Measurements from ENCODE around the gene LAPTM4A.
"Not testable (repeated sequence)": the region's sequence is repeated elsewhere in the genome, so short reads cannot be mapped to it uniquely, and the experiment has no call there.

The LAPTM4A gene

DNA sequence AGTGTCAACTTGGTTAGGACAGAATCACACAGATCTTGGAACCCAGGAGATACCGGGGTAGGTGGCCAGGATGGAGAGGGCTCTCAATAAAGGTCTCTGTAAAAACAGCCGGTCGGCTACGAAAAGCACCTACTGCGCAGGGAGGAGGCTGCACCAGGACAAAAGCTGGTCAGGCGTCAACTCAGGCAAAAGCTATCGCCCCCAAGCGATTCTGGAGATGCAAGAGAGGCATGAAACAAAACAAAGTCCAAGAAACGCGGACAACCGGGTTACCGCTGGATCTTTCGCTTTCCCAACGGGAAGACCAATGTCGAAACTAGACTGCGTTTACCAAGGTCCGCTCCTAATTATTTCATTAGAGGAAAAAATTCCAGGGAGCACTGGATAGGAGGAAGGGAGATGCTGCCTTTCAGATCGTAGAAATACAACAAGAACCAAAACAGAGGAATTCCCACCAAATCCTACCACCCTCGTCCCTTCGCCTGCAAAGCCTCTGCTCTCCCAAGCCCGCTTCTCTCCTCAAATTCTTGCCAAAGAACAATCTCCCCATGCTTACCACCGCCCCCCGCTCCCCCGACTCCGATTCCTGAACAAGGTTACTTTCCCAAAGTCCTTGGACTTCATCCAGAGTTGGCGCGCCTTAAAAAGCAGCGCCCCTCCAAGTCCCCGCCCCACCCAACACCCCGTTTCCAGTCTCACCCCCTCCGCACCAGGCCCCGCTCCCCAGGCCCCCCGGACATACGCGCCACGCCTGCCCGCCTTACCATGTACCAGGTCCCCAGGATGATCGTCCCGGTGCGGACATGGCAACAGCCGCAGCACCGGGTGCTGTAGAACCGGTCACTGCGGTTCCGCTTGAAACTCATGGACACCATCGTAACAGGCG, 539 bp downstream of the LAPTM4A start:
- peak; percentile 48 for DNase-seq (ENCODE audit: low spot score)

- DNase-seq (ENCODE audit: low spot score), result peak; percentile 7
Observed at GRCh38 chr2:20050104-20050645, 1.3 kb downstream of the LAPTM4A start.

DNA sequence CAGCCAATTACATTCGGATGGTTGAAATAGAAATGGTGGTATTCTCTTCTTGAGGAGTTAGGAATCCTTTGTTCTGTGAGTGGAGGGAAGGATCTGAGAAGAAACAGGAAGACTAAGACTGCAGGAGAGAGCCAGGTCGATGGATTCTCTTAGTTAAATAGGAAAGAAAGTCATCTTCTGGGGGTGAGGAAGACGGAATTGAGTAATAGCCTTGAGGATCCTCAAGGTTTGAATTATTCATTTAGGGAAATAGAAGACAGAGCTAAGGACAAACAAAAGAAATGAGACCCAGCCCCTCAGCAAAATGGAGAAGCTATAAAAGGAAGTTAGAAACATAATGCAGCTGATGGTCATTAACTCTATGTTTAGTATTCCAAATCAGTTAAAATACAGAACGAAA, 1.8 kb downstream of the LAPTM4A start:
- DNase-seq (ENCODE audit: low spot score), result no peak

GRCh38 chr2:20048488-20049448, 2.7 kb downstream of the LAPTM4A start:
- DNase-seq (ENCODE audit: low spot score), result no peak

GRCh38 chr2:20045712-20046292, 5.6 kb downstream of the LAPTM4A start:
- DNase-seq (ENCODE audit: low spot score), result not testable (repeated sequence)

DNA sequence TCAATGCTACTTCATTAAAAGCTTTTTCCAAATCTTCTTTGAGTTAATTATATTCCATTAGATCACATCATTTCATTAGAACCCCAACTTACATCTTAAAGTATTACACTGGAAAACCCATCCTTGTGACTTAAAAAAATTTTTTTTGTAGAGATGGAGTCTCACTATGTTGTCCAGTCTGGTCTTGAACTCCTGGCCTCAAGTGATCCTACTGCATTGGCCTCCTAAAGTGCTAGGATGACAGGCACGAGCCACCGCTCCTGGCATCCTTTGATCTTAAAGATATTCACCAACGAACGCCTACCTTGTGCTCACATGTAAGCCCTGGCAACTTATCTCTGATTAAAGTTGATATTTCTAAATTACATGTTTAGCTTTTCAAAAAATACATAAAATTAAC, 6.7 kb downstream of the LAPTM4A start:
- DNase-seq (ENCODE audit: low spot score), result no peak

- no peak for DNase-seq (ENCODE audit: low spot score)
Observed at GRCh38 chr2:20042531-20042930, 8.9 kb downstream of the LAPTM4A start.

GRCh38 chr2:20040489-20041172, 10.8 kb downstream of the LAPTM4A start:
- no peak for DNase-seq (ENCODE audit: low spot score)

DNA sequence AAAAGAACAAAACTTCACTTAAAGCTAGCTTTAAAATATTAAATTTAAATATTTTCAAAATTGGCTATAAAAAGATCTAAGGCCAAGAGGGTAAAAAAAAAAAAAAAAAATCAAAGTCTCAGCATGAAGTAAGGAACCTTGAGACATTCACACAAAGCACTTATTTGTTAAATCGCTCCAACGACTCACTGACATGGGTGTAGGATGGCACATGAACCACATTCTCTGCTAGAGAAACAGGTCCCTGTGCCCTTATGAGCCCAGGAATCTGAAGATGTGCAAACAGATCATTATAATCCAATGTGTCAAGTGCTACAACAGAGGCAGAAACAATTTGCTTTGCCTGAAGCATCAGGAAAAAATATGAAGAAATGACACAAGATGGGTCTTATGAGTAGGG, 13.8 kb downstream of the LAPTM4A start:
- DNase-seq (ENCODE audit: low spot score), result no peak

DNA sequence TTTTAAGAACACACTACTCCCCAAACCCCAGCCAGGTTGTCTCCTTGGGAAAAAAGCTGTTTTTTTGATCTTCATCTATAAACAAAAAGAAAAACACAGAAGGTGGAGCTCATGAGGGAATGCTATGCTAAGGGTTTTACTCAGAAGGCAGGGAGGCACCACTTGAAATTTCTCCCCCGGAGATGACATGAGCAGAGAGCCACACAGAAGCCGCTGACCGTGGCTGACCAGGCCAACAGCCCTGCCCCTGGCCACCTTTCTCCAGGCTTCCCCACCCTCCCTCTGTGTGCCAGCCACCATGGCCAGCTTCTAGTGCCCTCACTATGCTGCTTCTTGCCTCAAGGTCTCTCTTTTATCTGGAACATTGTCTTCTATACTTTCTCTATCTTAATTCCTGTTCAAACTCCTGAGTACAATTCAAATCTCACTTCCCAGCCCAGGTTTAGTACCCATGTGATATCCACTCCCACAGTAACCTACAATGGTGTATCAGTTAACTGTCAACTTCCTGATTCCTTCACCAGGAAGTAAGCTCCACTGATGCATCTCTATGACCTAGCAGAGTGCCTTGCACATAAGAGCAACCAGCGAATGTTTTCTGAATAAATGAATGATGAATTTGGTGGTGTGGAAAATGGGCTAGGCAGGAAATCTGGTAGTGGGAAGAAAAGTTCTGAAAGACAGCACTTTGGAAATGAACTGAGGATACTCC, 15.3 kb downstream of the LAPTM4A start:
- no peak for DNase-seq (ENCODE audit: low spot score)

DNA sequence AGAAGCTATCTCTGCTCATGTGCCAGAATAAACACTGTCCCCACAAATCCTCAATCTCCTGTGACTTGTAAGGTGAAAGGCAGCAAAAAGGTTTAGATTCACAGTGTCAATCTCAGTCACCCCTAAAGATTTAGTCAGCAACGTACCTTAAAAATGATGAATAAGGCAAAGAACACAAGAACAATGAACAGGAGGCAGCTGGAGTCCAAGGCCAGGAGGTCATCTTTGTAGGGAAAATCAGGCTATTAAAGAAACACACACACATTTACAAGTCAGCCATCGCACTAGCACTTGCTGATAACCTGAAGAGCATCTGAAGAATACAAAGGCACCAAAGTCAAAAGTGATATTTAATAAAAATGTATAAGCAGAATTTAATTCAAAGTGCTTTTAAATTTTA, 16.6 kb downstream of the LAPTM4A start:
- DNase-seq (ENCODE audit: low spot score), result no peak

GRCh38 chr2:20034218-20034617, 17.2 kb downstream of the LAPTM4A start:
- DNase-seq (ENCODE audit: low spot score), result no peak

- no peak for DNase-seq (ENCODE audit: low spot score)
Observed at GRCh38 chr2:20033322-20033721, 18.1 kb downstream of the LAPTM4A start.

- DNase-seq (ENCODE audit: low spot score), result no peak
Observed at GRCh38 chr2:20030224-20030623, 21.2 kb downstream of the LAPTM4A start.

- DNase-seq (ENCODE audit: low spot score), result no peak
Observed at GRCh38 chr2:20027705-20028434, 23.6 kb downstream of the LAPTM4A start.

GRCh38 chr2:20027260-20027677, 24.2 kb downstream of the LAPTM4A start:
- DNase-seq (ENCODE audit: low spot score), result no peak

DNA sequence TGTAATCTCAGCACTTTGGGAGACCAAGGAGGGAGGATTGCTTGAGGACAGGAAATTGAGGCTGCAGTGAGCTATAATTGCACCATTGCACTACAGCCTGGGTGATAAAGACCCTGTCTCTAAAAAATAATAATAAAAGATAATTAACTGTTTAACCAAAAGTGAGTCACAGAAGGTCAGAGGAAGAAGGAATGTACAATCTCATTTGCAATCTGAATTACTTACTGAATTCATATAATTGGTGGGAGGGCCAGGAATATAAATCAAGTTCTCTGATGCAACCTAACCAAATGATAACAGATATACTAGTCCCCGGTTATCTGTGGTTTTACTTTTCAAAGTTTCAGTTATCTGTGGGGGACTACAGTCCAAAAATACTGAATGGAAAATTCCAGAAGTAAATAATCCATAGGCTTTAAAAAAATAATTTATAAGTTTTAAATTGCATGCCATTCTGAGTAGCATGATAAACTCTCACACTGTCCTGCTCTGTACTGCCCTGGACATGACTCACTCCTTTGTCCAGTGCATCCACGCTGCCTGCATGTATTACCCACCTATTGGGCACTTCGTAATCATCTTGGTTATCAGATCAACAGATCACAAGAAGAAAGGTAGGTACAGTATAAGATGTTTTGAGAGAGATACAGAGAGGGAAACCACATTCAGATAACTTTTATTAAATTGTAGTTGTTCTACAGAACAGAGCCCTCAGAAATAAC, 26.2 kb downstream of the LAPTM4A start:
- no peak for DNase-seq (ENCODE audit: low spot score)

DNA sequence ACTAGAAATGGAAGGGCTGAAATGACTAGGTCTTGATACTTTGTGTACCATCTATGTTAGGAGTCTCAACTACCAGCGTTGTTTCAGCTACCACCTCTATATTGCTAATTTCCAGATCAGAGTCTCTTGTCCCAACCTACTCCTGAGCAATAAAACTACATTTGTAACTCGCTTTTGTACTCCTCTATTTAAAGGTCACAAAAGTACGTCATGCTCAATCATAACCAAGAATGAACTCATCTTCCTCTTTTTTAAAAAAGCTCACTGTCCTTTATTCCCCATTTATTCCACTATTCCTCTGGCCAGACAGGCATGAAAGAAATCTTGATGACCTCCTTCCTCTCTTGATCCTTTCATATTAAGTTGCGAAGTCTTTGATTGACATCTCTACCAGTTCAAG, 27.7 kb downstream of the LAPTM4A start:
- no peak for DNase-seq (ENCODE audit: low spot score)

- DNase-seq (ENCODE audit: low spot score), result no peak
Observed at GRCh38 chr2:20021405-20022009, 29.9 kb downstream of the LAPTM4A start.
